GM12878 (cell line): Measurements from ENCODE around the gene CUEDC1. TPM values are rescaled to one million over a fixed set of nuclear protein-coding genes. Genes with fewer than 3 reads are reported as not detected.

Experiments
- ATAC-seq: fragments of 200-7000 bp; cut with Tn5 transposase; 3 replicates; pipeline ENCODE4 v1.9.1; 2020; ENCODE audit warnings: mild to moderate bottlenecking, moderate library complexity
- BruUV-seq: library from RNA; stranded (reverse); fragments of 400-500 nt; replicated peaks from 2 replicates; lab custom pipeline; 2021; lab: Mats Ljungman, UMichigan
- CTCF ChIA-PET: fragments of 300-600 bp; sonication (Branson Sonifier 250); formaldehyde crosslinking; extraction: SDS; loops from one replicate; lab custom pipeline; 2021; ENCODE audit warnings: inconsistent platforms; lab: Yijun Ruan, JAX
- POLR2A ChIA-PET: fragments of 350-600 bp; formaldehyde crosslinking; extraction: SDS; loops from one replicate; lab custom pipeline; 2021; ENCODE audit warnings: inconsistent platforms; lab: Charles Lee
- RAD21 ChIA-PET: fragments of 300-600 bp; sonication (Branson Sonifier 250); formaldehyde crosslinking; loops from one replicate; lab custom pipeline; 2023; ENCODE audit warnings: antibody characterized with exemption; ENCODE audit not compliant: unreplicated experiment; lab: Charles Lee
- SMC1A ChIA-PET: fragments of 300-600 bp; sonication (Branson Sonifier 250); formaldehyde crosslinking; loops from one replicate; lab custom pipeline; 2023; ENCODE audit not compliant: unreplicated experiment, uncharacterized antibody; lab: Charles Lee
- DNase-seq: peaks from one replicate; pipeline ENCODE4 v3.0.0-alpha.2; 2011; ENCODE audit warnings: low read depth, low spot score
- FAIRE-seq: peaks from 3 replicates; lab custom pipeline; 2011; peaks lifted over from hg19 to GRCh38; lab: Jason Lieb, UNC
- H2AFZ ChIP-seq: 2 replicates; pipeline ENCODE4 v1.6.0; 2011; ENCODE audit warnings: low read depth, low read length, control low read depth; ENCODE audit not compliant: control insufficient read depth
- H3K27ac ChIP-seq: 2 replicates; pipeline ENCODE4 v1.5.1; 2011; ENCODE audit warnings: control low read depth; ENCODE audit not compliant: control insufficient read depth, insufficient read depth
- H3K27me3 ChIP-seq, 2 experiments: replicated peaks in 1 of 2; 2 replicates each; pipeline versions ENCODE4 v1.6.0 to v1.6.1; 2011; ENCODE audit warnings: low read length in 1 of 2; ENCODE audit not compliant: control insufficient read depth in 2 of 2, insufficient read depth in 2 of 2
- H3K36me3 ChIP-seq, 2 experiments: 2 replicates each; pipeline ENCODE4 v1.5.1; 2011; ENCODE audit warnings: low read length in 1 of 2; ENCODE audit not compliant: control insufficient read depth in 2 of 2, insufficient read depth in 2 of 2
- H3K4me1 ChIP-seq: 2 replicates; pipeline ENCODE4 v1.6.1; 2011; ENCODE audit warnings: mild to moderate bottlenecking, low read length, moderate library complexity, mixed read lengths; ENCODE audit not compliant: control insufficient read depth, insufficient read depth
- H3K4me2 ChIP-seq: 2 replicates; pipeline ENCODE4 v1.6.0; 2011; ENCODE audit warnings: control low read depth; ENCODE audit not compliant: control insufficient read depth, insufficient read depth
- H3K4me3 ChIP-seq: fragments of 200-600 bp; sonication (generic); 2 replicates; pipeline ENCODE4 v1.5.1; 2016
- H3K79me2 ChIP-seq: 2 replicates; pipeline ENCODE4 v1.6.0; 2011; ENCODE audit warnings: low read length; ENCODE audit not compliant: control insufficient read depth, insufficient read depth
- H3K9ac ChIP-seq: 2 replicates; pipeline ENCODE4 v1.8.0; 2011; ENCODE audit warnings: low read length, control low read depth, mixed read lengths; ENCODE audit not compliant: control insufficient read depth, insufficient read depth
- H3K9me3 ChIP-seq: replicated peaks from 3 replicates; pipeline ENCODE4 v1.5.1; 2011; ENCODE audit warnings: mild to moderate bottlenecking, low read length; ENCODE audit not compliant: control insufficient read depth, insufficient read depth
- H4K20me1 ChIP-seq: 2 replicates; pipeline ENCODE4 v1.6.0; 2011; ENCODE audit not compliant: control insufficient read depth, insufficient read depth
- BRCA1 ChIP-seq: IDR thresholded peaks from 2 replicates; pipeline ENCODE4 v1.6.1; 2011; ENCODE audit warnings: low read depth, low read length, improper control_type of control experiment
- POLR2A ChIP-seq: IDR thresholded peaks from 2 replicates; pipeline ENCODE4 v1.6.1; 2011; ENCODE audit warnings: low read depth, mild to moderate bottlenecking, low read length
- WGBS: methylation state at CpG from one replicate; pipeline ENCODE4 v1.1.6; 2016; ENCODE audit warnings: low lambda C conversion rate; ENCODE audit not compliant: insufficient replicate concordance, insufficient coverage; ENCODE audit errors: missing lambda C conversion rate; 5-methylcytosine and 5-hydroxymethylcytosine counted together
- in situ Hi-C: fragments of 300-500 bp; cut with MboI; formaldehyde crosslinking; loops from 9 replicates; pipeline ENCODE4 v1.14.3; 2018; ENCODE audit warnings: mixed read lengths
- intact Hi-C: fragments of 100-400 bp; cut with micrococcal nuclease; formaldehyde crosslinking; loops from one replicate; pipeline ENCODE4 v1.14.2; 2022; ENCODE audit not compliant: unreplicated experiment
- polyA plus RNA-seq, 11 experiments: library from polyadenylated mRNA; depleted of rRNA in 4 of 11; unstranded in 6 of 11; stranded (reverse) in 5 of 11; fragments of >200 nt; fragmentation: Nextera tagmentation in 4 of 11; fragmentation: Illumina TruSeq in 1 of 11; extraction: Ambion mirVana in 4 of 11; extraction: Trizol in 1 of 11; gene quantifications; 1 replicate in 1 of 11; 2 replicates in 10 of 11; pipeline versions ENCODE4 v1.2.1 to v1.2.3, GENCODE V29; 2011 to 2016; ENCODE audit warnings: inconsistent platforms in 2 of 11, missing spikeins in 2 of 11, low read depth in 1 of 11
- total RNA-seq, 4 experiments: library from RNA; depleted of rRNA in 3 of 4; stranded (reverse); fragments of >200 nt in 3 of 4; fragmentation: Illumina TruSeq in 1 of 4; extraction: Trizol in 1 of 4; gene quantifications; 2 replicates each; pipeline versions ENCODE4 v1.2.1 to v1.2.3, GENCODE V29; 2013 to 2021
- TF ChIP-seq, protein P1 (sequence below): fragments of 450-650 bp; IDR thresholded peaks from 2 replicates; pipeline ENCODE4 v1.6.1; 2017; ENCODE audit warnings: antibody characterized with exemption, mild to moderate bottlenecking, moderate library complexity

The CUEDC1 gene
- total and polyA plus RNA-seq, 10 of the 15 experiments (the other 5 are each of a cell fraction or from before 2014, with no cell fraction given): 0.24 to 7.4 (median 1.8) TPM

DNA sequence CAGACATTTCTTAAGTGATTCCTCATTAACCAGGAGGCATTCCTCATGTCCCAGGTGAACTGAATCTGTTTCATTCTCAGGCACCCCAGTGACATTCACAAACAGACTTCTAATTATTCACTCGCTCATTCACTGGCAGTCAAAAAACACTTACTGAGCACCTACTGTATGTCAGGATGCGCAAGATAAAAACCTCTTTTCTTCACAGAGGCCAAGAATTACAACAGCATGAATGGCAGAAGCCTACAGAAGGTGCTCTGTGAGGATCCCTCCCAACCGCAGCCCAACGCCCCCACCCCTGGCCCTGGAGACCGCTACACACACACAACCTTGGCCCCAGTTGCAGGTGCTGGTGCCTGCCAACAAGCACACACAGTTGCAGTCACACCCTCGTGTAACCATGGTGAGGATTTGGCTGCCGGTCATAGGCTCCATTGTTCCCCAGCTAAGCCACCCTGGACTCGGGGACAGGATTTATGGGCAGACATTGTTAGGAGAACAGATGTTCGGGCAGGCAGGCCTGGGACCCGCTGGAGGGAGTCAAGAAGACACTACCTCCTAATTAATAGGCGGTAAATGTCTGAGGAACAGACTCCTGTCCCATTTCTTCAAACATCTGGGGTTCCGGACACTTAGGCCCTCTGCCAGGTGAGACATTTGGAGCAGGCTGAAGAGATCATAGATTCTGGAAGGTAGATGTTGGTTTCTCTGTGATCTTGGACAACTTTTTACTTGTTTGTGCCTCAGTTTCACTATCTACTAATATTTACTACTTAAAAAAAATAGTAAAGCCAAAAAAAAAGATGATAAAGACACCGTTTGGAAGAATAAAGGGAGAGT is 43.2 kb downstream of the CUEDC1 start:
- CTCF ChIA-PET: interaction anchor here (0.6 to 1.1 kb wide), 2 partner anchors 58 to 88 kb away, joined by 3 read pairs; no protein-coding TSS in a partner anchor
- H3K9ac ChIP-seq: no peak overlapping the region
- POLR2A ChIA-PET: no interaction called here

More for the DNA sequence above, 43.2 kb downstream of the CUEDC1 start:
- BruUV-seq: no TSS peak
- Histone ChIP-seq H3K27ac (no peak overlapping the region), H2AFZ (no peak overlapping the region), H3K36me3 (no peaks in the 10 kb centered on the region), H3K9me3 (no peaks in the 10 kb centered on the region), H3K4me1 (no peaks in the 10 kb centered on the region), H3K4me2 (no peak overlapping the region)
- no peak for DNase-seq
- FAIRE-seq: no peak
- SMC1A ChIA-PET: interaction anchor here (0.7 to 0.8 kb wide), 2 partner anchors 9 to 89 kb away, joined by 3 read pairs; no protein-coding TSS in a partner anchor
- in situ Hi-C loops: no loop called here
- intact Hi-C loops: no loop called here
- TF ChIP-seq BRCA1: no peak
- TF ChIP-seq POLR2A: no peak
- TF ChIP-seq, protein P1, sequence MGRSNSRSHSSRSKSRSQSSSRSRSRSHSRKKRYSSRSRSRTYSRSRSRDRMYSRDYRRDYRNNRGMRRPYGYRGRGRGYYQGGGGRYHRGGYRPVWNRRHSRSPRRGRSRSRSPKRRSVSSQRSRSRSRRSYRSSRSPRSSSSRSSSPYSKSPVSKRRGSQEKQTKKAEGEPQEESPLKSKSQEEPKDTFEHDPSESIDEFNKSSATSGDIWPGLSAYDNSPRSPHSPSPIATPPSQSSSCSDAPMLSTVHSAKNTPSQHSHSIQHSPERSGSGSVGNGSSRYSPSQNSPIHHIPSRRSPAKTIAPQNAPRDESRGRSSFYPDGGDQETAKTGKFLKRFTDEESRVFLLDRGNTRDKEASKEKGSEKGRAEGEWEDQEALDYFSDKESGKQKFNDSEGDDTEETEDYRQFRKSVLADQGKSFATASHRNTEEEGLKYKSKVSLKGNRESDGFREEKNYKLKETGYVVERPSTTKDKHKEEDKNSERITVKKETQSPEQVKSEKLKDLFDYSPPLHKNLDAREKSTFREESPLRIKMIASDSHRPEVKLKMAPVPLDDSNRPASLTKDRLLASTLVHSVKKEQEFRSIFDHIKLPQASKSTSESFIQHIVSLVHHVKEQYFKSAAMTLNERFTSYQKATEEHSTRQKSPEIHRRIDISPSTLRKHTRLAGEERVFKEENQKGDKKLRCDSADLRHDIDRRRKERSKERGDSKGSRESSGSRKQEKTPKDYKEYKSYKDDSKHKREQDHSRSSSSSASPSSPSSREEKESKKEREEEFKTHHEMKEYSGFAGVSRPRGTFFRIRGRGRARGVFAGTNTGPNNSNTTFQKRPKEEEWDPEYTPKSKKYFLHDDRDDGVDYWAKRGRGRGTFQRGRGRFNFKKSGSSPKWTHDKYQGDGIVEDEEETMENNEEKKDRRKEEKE: no peak
- TF ChIP-seq, all 136 proteins: peak for 0
- no peaks in the 10 kb centered on the region for H3K27me3 ChIP-seq
- RAD21 ChIA-PET: no interaction called here
- H3K79me2 ChIP-seq: no peaks in the 10 kb centered on the region
- H3K4me3 ChIP-seq: no peak overlapping the region
- no peaks in the 10 kb centered on the region for H4K20me1 ChIP-seq
- ATAC-seq: no peak
- WGBS: 56% methylated on average over 13 of the region's 13 CpGs
